GM23338 (cell line): Measurements from ENCODE around the gene AOPEP. TPM values are rescaled to one million over a fixed set of nuclear protein-coding genes. Genes with fewer than 3 reads are reported as not detected.
"Not testable (repeated sequence)": the region's sequence is repeated elsewhere in the genome, so short reads cannot be mapped to it uniquely, and the experiment has no call there.

Experiments used
- ATAC-seq: fragments of 200-7000 bp; cut with Tn5 transposase; 3 replicates; pipeline ENCODE4 v1.9.1; 2020
- DNase-seq: peaks from one replicate; pipeline ENCODE4 v3.0.0-alpha.2; 2015; ENCODE audit warnings: low spot score
- H2AFZ ChIP-seq: fragments of 200-600 bp; sonication (generic); 2 replicates; pipeline ENCODE4 v1.8.0; 2016; ENCODE audit warnings: antibody characterized with exemption, mild to moderate bottlenecking, moderate library complexity
- H3F3A ChIP-seq: fragments of 200-600 bp; sonication (generic); replicated peaks from 2 replicates; pipeline ENCODE4 v1.8.0; 2017; ENCODE audit warnings: antibody characterized with exemption, mixed run types, low read depth
- H3K27ac ChIP-seq: fragments of 200-600 bp; sonication (generic); 2 replicates; pipeline ENCODE4 v1.6.1; 2016; ENCODE audit warnings: low read depth
- H3K27me3 ChIP-seq: fragments of 200-600 bp; sonication (generic); 2 replicates; pipeline ENCODE4 v1.8.0; 2016; ENCODE audit warnings: mild to moderate bottlenecking, mixed run types, moderate library complexity; ENCODE audit not compliant: insufficient read depth
- H3K36me3 ChIP-seq: fragments of 200-600 bp; sonication (generic); 2 replicates; pipeline ENCODE4 v1.8.0; 2016; ENCODE audit warnings: mild to moderate bottlenecking; ENCODE audit not compliant: insufficient read depth
- H3K4me1 ChIP-seq: fragments of 200-600 bp; sonication (generic); 2 replicates; pipeline ENCODE4 v1.8.0; 2016; ENCODE audit warnings: mild to moderate bottlenecking, moderate library complexity; ENCODE audit not compliant: insufficient read depth
- H3K4me2 ChIP-seq: fragments of 200-600 bp; sonication (generic); 2 replicates; pipeline ENCODE4 v1.7.1; 2017; ENCODE audit warnings: mixed run types
- H3K4me3 ChIP-seq: fragments of 200-600 bp; sonication (generic); 2 replicates; pipeline ENCODE4 v1.6.1; 2016; ENCODE audit warnings: mixed run types
- H3K79me2 ChIP-seq: fragments of 200-600 bp; sonication (generic); replicated peaks from 2 replicates; pipeline ENCODE4 v1.8.0; 2017; ENCODE audit warnings: mild to moderate bottlenecking; ENCODE audit not compliant: insufficient read depth
- H3K9me2 ChIP-seq: fragments of 200-600 bp; sonication (generic); 2 replicates; pipeline ENCODE4 v1.8.0; 2017; ENCODE audit not compliant: insufficient read depth
- H4K20me1 ChIP-seq: fragments of 200-600 bp; sonication (generic); replicated peaks from 2 replicates; pipeline ENCODE4 v1.8.0; 2017; ENCODE audit warnings: mild to moderate bottlenecking; ENCODE audit not compliant: insufficient read depth
- H3K27ac Mint-ChIP-seq: 2 replicates; pipeline ENCODE4 v1.8.0; 2020; ENCODE audit warnings: inconsistent platforms, mild to moderate bottlenecking, moderate library complexity, mixed read lengths
- H3K27me3 Mint-ChIP-seq: 3 replicates; pipeline ENCODE4 v1.8.0; 2022; ENCODE audit warnings: low read depth, mild to moderate bottlenecking, moderate library complexity, mixed read lengths, inconsistent platforms; ENCODE audit not compliant: insufficient read depth, poor library complexity
- H3K36me3 Mint-ChIP-seq: 3 replicates; pipeline ENCODE4 v1.8.0; 2021; ENCODE audit warnings: low read depth, mild to moderate bottlenecking, inconsistent platforms, moderate library complexity, mixed read lengths
- H3K4me1 Mint-ChIP-seq: 3 replicates; pipeline ENCODE4 v1.8.0; 2020; ENCODE audit warnings: mild to moderate bottlenecking, inconsistent platforms, mixed read lengths
- H3K4me3 Mint-ChIP-seq: 3 replicates; pipeline ENCODE4 v1.8.0; 2021; ENCODE audit warnings: moderate library complexity, mild to moderate bottlenecking, inconsistent platforms, mixed read lengths
- H3K9me3 Mint-ChIP-seq: 3 replicates; pipeline ENCODE4 v1.8.0; 2020; ENCODE audit warnings: moderate library complexity, mild to moderate bottlenecking, inconsistent platforms, mixed read lengths
- CREB1 ChIP-seq: fragments of 250-450 bp; sonication (Bioruptor Pico); IDR thresholded peaks from 2 replicates; pipeline ENCODE4 v1.5.0; 2020; ENCODE audit warnings: low read depth, mild to moderate bottlenecking, moderate library complexity
- ETS1 ChIP-seq: IDR thresholded peaks from 2 replicates; pipeline ENCODE4 v1.6.1; 2016; ENCODE audit warnings: antibody characterized with exemption
- EZH2 ChIP-seq: fragments of 200-600 bp; sonication (generic); IDR thresholded peaks from one replicate; pipeline ENCODE4 v1.8.0; 2017; ENCODE audit warnings: antibody characterized with exemption, mild to moderate bottlenecking, low read depth; ENCODE audit not compliant: unreplicated experiment
- POLR2AphosphoS5 ChIP-seq: IDR thresholded peaks from 2 replicates; pipeline ENCODE4 v1.6.1; 2016; ENCODE audit warnings: antibody characterized with exemption, low read depth
- polyA plus RNA-seq: library from polyadenylated mRNA; unstranded; fragments of >200 nt; fragmentation: Nextera tagmentation; extraction: Ambion mirVana; gene quantifications from 2 replicates; pipeline ENCODE4 v1.2.1, GENCODE V29; 2016
- total RNA-seq: library from RNA; depleted of rRNA; stranded (reverse); fragments of >200 nt; shearing (Covaris generic); gene quantifications from 2 replicates; pipeline ENCODE4 v1.2.3, GENCODE V29; 2014

The AOPEP gene
- total and polyA plus RNA-seq, 2 experiments from 2014 or later, result 7.0 to 16.5 TPM

GRCh38 chr9:94846739-94847138, 120.2 kb downstream of the AOPEP start:
- no peak for ATAC-seq
- Mint-ChIP-seq H3K4me3 (no peak overlapping the region), H3K36me3 (no peaks in the 10 kb centered on the region), H3K4me1 (peaks cover 12% of the 10 kb centered on the region), H3K9me3 (no peaks in the 10 kb centered on the region), H3K27me3 (peaks cover 5% of the 10 kb centered on the region), H3K27ac (no peak overlapping the region)
- Histone ChIP-seq H3K4me1 (no peaks in the 10 kb centered on the region), H2AFZ (no peak overlapping the region), H3K36me3 (no peaks in the 10 kb centered on the region), H3K27me3 (no peaks in the 10 kb centered on the region), H3K27ac (no peak overlapping the region), H3K4me3 (no peak overlapping the region), H3K9me2 (no peaks in the 10 kb centered on the region), H4K20me1 (peaks cover 5% of the 10 kb centered on the region; the same call in 1 of the 2 replicates), H3F3A (no peaks in the 10 kb centered on the region), H3K79me2 (no peaks in the 10 kb centered on the region), H3K4me2 (no peak overlapping the region)
- no peak for DNase-seq
- no peak for TF ChIP-seq EZH2
- TF ChIP-seq CREB1, result no peak
- no peak for TF ChIP-seq POLR2AphosphoS5

GRCh38 chr9:94847486-94847885, 121.0 kb downstream of the AOPEP start:
- H3K4me3 ChIP-seq, result no peak overlapping the region
- H3K36me3 ChIP-seq, result no peaks in the 10 kb centered on the region
- Mint-ChIP-seq H3K9me3 (no peaks in the 10 kb centered on the region), H3K27ac (no peak overlapping the region), H3K4me1 (peaks cover 12% of the 10 kb centered on the region), H3K27me3 (peaks cover 5% of the 10 kb centered on the region), H3K36me3 (no peaks in the 10 kb centered on the region), H3K4me3 (no peak overlapping the region)
- DNase-seq, result no peak
- H3K4me1 ChIP-seq, result no peaks in the 10 kb centered on the region
- no peaks in the 10 kb centered on the region for H3F3A ChIP-seq
- no peaks in the 10 kb centered on the region for H3K27me3 ChIP-seq
- no peak overlapping the region for H3K27ac ChIP-seq
- no peaks in the 10 kb centered on the region for H3K79me2 ChIP-seq
- no peak for TF ChIP-seq ETS1
- H3K4me2 ChIP-seq, result no peak overlapping the region
- no peak overlapping the region for H2AFZ ChIP-seq
- no peak for ATAC-seq
- no peaks in the 10 kb centered on the region for H3K9me2 ChIP-seq
- H4K20me1 ChIP-seq, result peaks cover 5% of the 10 kb centered on the region; the same call in 1 of the 2 replicates

- H3K27ac Mint-ChIP-seq, H3K27ac ChIP-seq: not testable (repeated sequence)
Measured at GRCh38 chr9:94848791-94849190, 122.3 kb downstream of the AOPEP start.

More at GRCh38 chr9:94848791-94849190, 122.3 kb downstream of the AOPEP start:
- not testable (repeated sequence) for H3K36me3 ChIP-seq, H4K20me1 ChIP-seq, H3K9me2 ChIP-seq, H3K27me3 Mint-ChIP-seq, DNase-seq, H3K4me2 ChIP-seq, H3K4me3 Mint-ChIP-seq, H3K9me3 Mint-ChIP-seq, H3K27me3 ChIP-seq, ATAC-seq, H3K4me1 ChIP-seq, H3K4me1 Mint-ChIP-seq, H3F3A ChIP-seq, H3K79me2 ChIP-seq, H3K36me3 Mint-ChIP-seq, H2AFZ ChIP-seq, H3K4me3 ChIP-seq
